Endodermal cell (in vitro differentiated cells): ENCODE results near the gene MTUS2. TPM values are rescaled to one million over a fixed set of nuclear protein-coding genes. Genes with fewer than 3 reads are reported as not detected.

Source experiments
- DNase-seq: peaks from one replicate; pipeline ENCODE4 v3.0.0-alpha.2; 2017
- H3K27ac ChIP-seq: 2 replicates; pipeline ENCODE4 v1.5.1; 2013; ENCODE audit warnings: mild to moderate bottlenecking, low read depth, low read length, moderate library complexity
- H3K27me3 ChIP-seq: 2 replicates; pipeline ENCODE4 v1.6.1; 2013; ENCODE audit warnings: mild to moderate bottlenecking, low read length, moderate library complexity; ENCODE audit not compliant: insufficient read depth, control insufficient read depth, poor library complexity, severe bottlenecking
- H3K36me3 ChIP-seq: 2 replicates; pipeline ENCODE4 v1.7.0; 2013; ENCODE audit warnings: mild to moderate bottlenecking, low read length, moderate library complexity; ENCODE audit not compliant: control insufficient read depth, insufficient read depth
- H3K4me1 ChIP-seq: one replicate; pipeline ENCODE4 v1.7.0; 2013; ENCODE audit warnings: low read length; ENCODE audit not compliant: control insufficient read depth, insufficient read depth
- H3K4me3 ChIP-seq: 2 replicates; pipeline ENCODE4 v1.5.1; 2013; ENCODE audit warnings: mild to moderate bottlenecking, low read length, moderate library complexity
- H3K9ac ChIP-seq: 2 replicates; pipeline ENCODE4 v1.6.1; 2013; ENCODE audit warnings: mild to moderate bottlenecking, low read length, moderate library complexity; ENCODE audit not compliant: poor library complexity, severe bottlenecking; ENCODE audit errors: extremely low read depth
- H3K9me3 ChIP-seq: 2 replicates; pipeline ENCODE4 v1.6.1; 2013; ENCODE audit warnings: mild to moderate bottlenecking, low read length, moderate library complexity; ENCODE audit not compliant: control insufficient read depth
- H3K27ac Mint-ChIP-seq: 2 replicates; pipeline ENCODE4 v1.8.0; 2020; ENCODE audit warnings: mixed read lengths
- H3K27me3 Mint-ChIP-seq: 2 replicates; pipeline ENCODE4 v1.8.0; 2021; ENCODE audit warnings: mild to moderate bottlenecking, mixed read lengths; ENCODE audit not compliant: insufficient read depth
- H3K36me3 Mint-ChIP-seq: 2 replicates; pipeline ENCODE4 v1.8.0; 2020; ENCODE audit warnings: low read depth, mixed read lengths
- H3K4me1 Mint-ChIP-seq: 2 replicates; pipeline ENCODE4 v1.8.0; 2020; ENCODE audit warnings: mixed read lengths
- H3K4me3 Mint-ChIP-seq: 2 replicates; pipeline ENCODE4 v1.8.0; 2020; ENCODE audit warnings: mild to moderate bottlenecking, moderate library complexity, mixed read lengths
- H3K9me3 Mint-ChIP-seq: 2 replicates; pipeline ENCODE4 v1.8.0; 2020; ENCODE audit warnings: mild to moderate bottlenecking, mixed read lengths
- WGBS, 2 experiments: methylation state at CpG; one replicate each; pipeline versions ENCODE4 v1.1.5 to v1.1.7; 2013; ENCODE audit warnings: missing lambda C conversion rate in 2 of 2, mixed read lengths in 1 of 2; ENCODE audit not compliant: insufficient coverage in 1 of 2, insufficient read length in 1 of 2; 5-methylcytosine and 5-hydroxymethylcytosine counted together
- total RNA-seq, 2 donors: library from RNA; stranded (reverse); fragmentation: NEBNext Ultra II Directional in 1 of 2; extraction: Animal tissue kit (Norgen Biotek cat#: 25700) in 1 of 2; gene quantifications; 2 replicates in 1 of 2; 3 replicates in 1 of 2; pipeline ENCODE4 v1.2.1, GENCODE V29; 2021
- TF ChIP-seq, protein P1 (sequence below): fragments of 200-600 bp; sonication (generic); conservative IDR thresholded peaks from 2 replicates; pipeline ENCODE4 v1.5.0; 2021; ENCODE audit warnings: antibody characterized with exemption, mild to moderate bottlenecking

The MTUS2 gene
- total RNA-seq, 2 donors from 2014 or later, result 1.2 to 1.3 TPM

DNA sequence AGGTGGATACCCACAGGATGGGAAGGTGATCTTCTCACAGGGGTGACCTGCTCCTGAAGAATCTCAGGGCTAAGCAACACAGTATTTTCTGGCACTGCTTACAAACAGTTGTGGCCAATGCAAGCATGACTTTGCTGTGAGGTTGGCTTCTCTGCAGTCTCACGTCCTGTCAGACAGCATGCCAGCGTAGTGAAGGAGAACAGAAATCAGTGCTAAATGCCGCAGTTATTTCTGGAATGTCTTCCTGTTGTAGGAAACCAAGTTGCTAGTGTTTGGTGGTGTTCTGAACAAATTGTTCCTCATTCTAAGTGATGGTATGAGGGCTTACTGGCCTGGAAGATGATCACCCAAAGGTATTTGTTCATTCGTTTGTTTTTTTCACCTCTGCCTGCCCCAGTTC lies 320.1 kb downstream of the MTUS2 start:
- Mint-ChIP-seq H3K27ac (no peak overlapping the region), H3K9me3 (peaks cover 17% of the 10 kb centered on the region), H3K27me3 (no peaks in the 10 kb centered on the region), H3K4me3 (no peak overlapping the region), H3K4me1 (no peaks in the 10 kb centered on the region), H3K36me3 (no peaks in the 10 kb centered on the region)
- H3K36me3 ChIP-seq, result no peaks in the 10 kb centered on the region
- WGBS, 2 experiments, result 75 to 79% methylated on average over 2 to 4 of the region's 4 CpGs
- no peak overlapping the region for H3K9ac ChIP-seq
- no peak for DNase-seq
- H3K27me3 ChIP-seq, result no peaks in the 10 kb centered on the region
- no peak overlapping the region for H3K27ac ChIP-seq
- peaks cover 46% of the 10 kb centered on the region for H3K9me3 ChIP-seq
- TF ChIP-seq, protein P1, sequence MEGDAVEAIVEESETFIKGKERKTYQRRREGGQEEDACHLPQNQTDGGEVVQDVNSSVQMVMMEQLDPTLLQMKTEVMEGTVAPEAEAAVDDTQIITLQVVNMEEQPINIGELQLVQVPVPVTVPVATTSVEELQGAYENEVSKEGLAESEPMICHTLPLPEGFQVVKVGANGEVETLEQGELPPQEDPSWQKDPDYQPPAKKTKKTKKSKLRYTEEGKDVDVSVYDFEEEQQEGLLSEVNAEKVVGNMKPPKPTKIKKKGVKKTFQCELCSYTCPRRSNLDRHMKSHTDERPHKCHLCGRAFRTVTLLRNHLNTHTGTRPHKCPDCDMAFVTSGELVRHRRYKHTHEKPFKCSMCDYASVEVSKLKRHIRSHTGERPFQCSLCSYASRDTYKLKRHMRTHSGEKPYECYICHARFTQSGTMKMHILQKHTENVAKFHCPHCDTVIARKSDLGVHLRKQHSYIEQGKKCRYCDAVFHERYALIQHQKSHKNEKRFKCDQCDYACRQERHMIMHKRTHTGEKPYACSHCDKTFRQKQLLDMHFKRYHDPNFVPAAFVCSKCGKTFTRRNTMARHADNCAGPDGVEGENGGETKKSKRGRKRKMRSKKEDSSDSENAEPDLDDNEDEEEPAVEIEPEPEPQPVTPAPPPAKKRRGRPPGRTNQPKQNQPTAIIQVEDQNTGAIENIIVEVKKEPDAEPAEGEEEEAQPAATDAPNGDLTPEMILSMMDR, result no peak
- H3K4me1 ChIP-seq, result no peaks in the 10 kb centered on the region
- H3K4me3 ChIP-seq, result no peak overlapping the region

DNA sequence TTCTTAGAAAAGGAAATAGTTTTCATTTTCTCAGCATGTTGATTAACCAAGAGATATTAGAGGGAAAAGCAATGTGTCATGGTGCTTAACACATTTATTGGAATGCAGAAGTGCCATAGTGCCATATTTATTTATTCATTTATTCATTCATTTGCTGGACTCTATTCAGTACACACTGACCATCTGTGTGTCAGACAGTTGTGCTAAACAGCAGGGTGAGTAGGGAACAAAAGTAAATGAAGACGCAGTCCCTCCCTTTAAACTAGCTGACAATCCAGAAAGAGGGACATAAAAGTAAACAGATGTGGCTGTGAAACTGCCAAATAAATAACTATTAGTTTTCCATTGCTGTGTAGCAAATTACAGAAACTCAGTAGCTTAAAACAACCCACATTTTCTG lies 323.7 kb downstream of the MTUS2 start:
- H3K4me3 Mint-ChIP-seq, result no peak overlapping the region
- WGBS, 2 experiments, result 93 to 100% methylated on average over 1 of the region's 1 CpG

DNA sequence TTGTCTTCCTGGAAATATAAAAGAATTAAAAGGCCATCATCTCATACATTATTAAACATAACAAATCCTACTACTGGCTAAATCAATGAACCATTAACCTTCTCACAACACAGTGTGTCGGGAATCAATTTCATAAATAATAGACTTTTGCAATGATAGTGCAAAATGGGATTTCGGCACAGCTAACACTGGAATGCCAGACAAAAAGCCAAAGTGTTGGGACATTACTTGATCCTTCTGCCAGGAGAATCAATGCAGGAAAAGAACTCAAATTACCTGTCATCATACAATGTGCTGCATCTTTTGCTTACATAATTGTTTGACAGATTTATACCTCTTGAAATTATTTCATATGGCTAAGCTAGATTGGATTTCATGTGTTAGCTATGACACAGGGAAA lies 334.3 kb downstream of the MTUS2 start:
- H3K27ac Mint-ChIP-seq, result no peak overlapping the region
- Histone ChIP-seq H3K4me1 (no peaks in the 10 kb centered on the region), H3K27ac (no peak overlapping the region), H3K27me3 (no peaks in the 10 kb centered on the region), H3K9ac (no peak overlapping the region), H3K4me3 (no peak overlapping the region), H3K36me3 (no peaks in the 10 kb centered on the region), H3K9me3 (peaks cover 54% of the 10 kb centered on the region)
- peaks cover 3% of the 10 kb centered on the region for H3K36me3 Mint-ChIP-seq
- H3K27me3 Mint-ChIP-seq, result peaks cover 3% of the 10 kb centered on the region
- peaks cover 30% of the 10 kb centered on the region for H3K9me3 Mint-ChIP-seq
- no peak for DNase-seq
- H3K4me3 Mint-ChIP-seq, result no peak overlapping the region
- TF ChIP-seq, protein P1, result no peak
- 80 to 86% methylated on average over 2 of the region's 2 CpGs for WGBS, 2 experiments
- H3K4me1 Mint-ChIP-seq, result no peaks in the 10 kb centered on the region

More for the DNA sequence above, 323.7 kb downstream of the MTUS2 start:
- H3K4me1 Mint-ChIP-seq, result peaks cover 9% of the 10 kb centered on the region
- Histone ChIP-seq H3K4me1 (no peaks in the 10 kb centered on the region), H3K9ac (no peak overlapping the region), H3K27ac (no peak overlapping the region), H3K36me3 (no peaks in the 10 kb centered on the region), H3K4me3 (no peak overlapping the region), H3K27me3 (no peaks in the 10 kb centered on the region), H3K9me3 (peaks cover 33% of the 10 kb centered on the region)
- no peak overlapping the region for H3K27ac Mint-ChIP-seq
- DNase-seq, result no peak
- H3K36me3 Mint-ChIP-seq, result peaks cover 5% of the 10 kb centered on the region
- peaks cover 16% of the 10 kb centered on the region for H3K9me3 Mint-ChIP-seq
- TF ChIP-seq, protein P1, result no peak
- H3K27me3 Mint-ChIP-seq, result no peaks in the 10 kb centered on the region
